ENCODE data around the gene ITGB1BP1. TPM values are rescaled to one million over a fixed set of nuclear protein-coding genes. Genes with fewer than 3 reads are reported as not detected.

ITGB1BP1 gene
- total RNA-seq, 1 experiment from 2014 or later: 36.7 TPM

DNA sequence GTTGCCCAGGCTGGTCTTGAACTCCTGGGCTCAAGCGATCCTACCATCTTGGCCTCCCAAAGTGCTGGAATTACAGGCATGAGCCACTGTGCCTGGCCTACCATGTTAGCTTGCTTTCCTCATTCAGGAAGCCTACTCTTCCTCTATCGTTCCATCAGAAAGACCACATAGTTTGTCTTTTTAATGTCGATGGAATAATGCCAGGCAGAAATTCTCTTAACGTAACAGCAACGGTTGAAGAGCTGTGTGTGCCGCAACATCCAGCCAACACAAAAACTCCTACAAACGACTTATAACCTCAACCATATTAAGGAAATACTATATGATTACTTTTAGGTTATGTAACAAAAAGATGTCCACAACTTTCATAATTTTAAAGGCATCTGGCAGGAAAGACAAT, 10.5 kb downstream of the ITGB1BP1 start:
- no peak overlapping the region for H3K4me3 ChIP-seq (ENCODE audit: low read length)
- H3K9me3 ChIP-seq (ENCODE audit: low read length): no peaks in the 10 kb centered on the region
- peaks cover 21% of the 10 kb centered on the region; the same call in 1 of the 2 replicates for H3K36me3 ChIP-seq (ENCODE audit: insufficient read depth, low read length)
- no peaks in the 10 kb centered on the region for H4K20me1 ChIP-seq (ENCODE audit: insufficient read depth, low read depth, low read length)
- DNase-seq: no peak
- H3K79me2 ChIP-seq (ENCODE audit: low read length): peaks cover 26% of the 10 kb centered on the region
- no peaks in the 10 kb centered on the region for H3K4me1 ChIP-seq (ENCODE audit: low read length)
- no peak overlapping the region for H2AFZ ChIP-seq (ENCODE audit: low read length)
- H3K27ac ChIP-seq (ENCODE audit: low read length): no peak overlapping the region
- no peak overlapping the region for H3K9ac ChIP-seq (ENCODE audit: low read length)
- no peaks in the 10 kb centered on the region for H3K9me2 ChIP-seq (replicated peaks; ENCODE audit: insufficient read depth, low read length)
- H3K27me3 ChIP-seq (ENCODE audit: low read length): no peaks in the 10 kb centered on the region
- no peak overlapping the region for H3K4me2 ChIP-seq (ENCODE audit: low read depth, low read length, poor library complexity, severe bottlenecking)

DNA sequence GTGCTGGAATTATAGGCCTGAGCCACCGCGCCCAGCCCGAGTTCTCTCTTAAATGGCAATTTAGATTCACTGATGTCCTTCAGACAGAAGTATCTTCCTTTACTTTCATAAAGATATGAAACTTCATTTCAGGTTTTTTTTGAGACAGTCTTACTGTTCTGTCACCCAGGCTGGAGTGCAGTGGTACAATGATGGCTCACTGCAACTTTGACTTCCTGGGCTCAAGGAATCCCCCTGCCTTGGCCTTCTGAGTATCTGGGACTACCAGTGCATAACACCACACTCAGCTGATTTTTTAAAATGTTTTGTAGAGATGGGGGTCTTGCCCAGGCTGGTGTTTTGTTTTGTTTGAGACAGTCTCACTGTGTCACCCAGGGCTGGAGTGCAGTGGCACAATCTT, 13.2 kb downstream of the ITGB1BP1 start:
- no peak for DNase-seq
- no peak overlapping the region for H3K9ac ChIP-seq (ENCODE audit: low read length)
- H3K27me3 ChIP-seq (ENCODE audit: low read length): no peaks in the 10 kb centered on the region
- H3K27ac ChIP-seq (ENCODE audit: low read length): no peak overlapping the region
- H3K36me3 ChIP-seq (ENCODE audit: insufficient read depth, low read length): peaks cover 19% of the 10 kb centered on the region
- H3K4me2 ChIP-seq (ENCODE audit: low read depth, low read length, poor library complexity, severe bottlenecking): no peak overlapping the region
- peaks cover 9% of the 10 kb centered on the region for H3K79me2 ChIP-seq (ENCODE audit: low read length)
- H2AFZ ChIP-seq (ENCODE audit: low read length): no peak overlapping the region
- no peaks in the 10 kb centered on the region for H3K4me1 ChIP-seq (ENCODE audit: low read length)
- no peaks in the 10 kb centered on the region for H3K9me2 ChIP-seq (replicated peaks; ENCODE audit: insufficient read depth, low read length)
- H4K20me1 ChIP-seq (ENCODE audit: insufficient read depth, low read depth, low read length): 0 out of 2 replicates have a peak, but pooled peaks cover 5% of the 10 kb centered on the region
- no peaks in the 10 kb centered on the region for H3K9me3 ChIP-seq (ENCODE audit: low read length)
- no peak overlapping the region for H3K4me3 ChIP-seq (ENCODE audit: low read length)

DNA sequence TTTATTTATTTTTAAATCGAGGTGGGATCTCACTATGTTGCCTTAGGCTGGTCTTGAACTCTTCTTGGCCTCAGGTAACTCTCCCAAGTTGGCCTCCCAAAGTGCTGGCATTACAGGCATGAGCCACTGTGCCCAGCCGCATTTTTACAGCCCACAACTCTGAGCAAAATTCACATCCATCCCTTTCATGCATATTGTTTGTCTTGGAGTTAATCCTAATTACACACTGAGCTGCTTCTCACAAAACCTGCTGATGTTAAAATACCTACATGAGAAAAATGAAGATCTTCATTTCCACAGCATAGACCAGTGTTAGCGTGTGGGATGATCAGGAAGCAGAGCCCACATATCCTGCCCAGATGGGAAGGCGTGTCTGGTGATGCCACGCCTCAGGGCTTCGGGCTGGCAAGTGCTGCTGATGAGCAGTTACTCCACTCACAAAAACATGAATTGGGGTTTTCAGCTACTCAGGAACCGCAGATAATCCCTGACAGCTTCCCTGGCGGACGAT, 14.6 kb downstream of the ITGB1BP1 start:
- H3K9me3 ChIP-seq (ENCODE audit: low read length): no peaks in the 10 kb centered on the region
- H3K9ac ChIP-seq (ENCODE audit: low read length): no peak overlapping the region
- no peak overlapping the region for H3K4me2 ChIP-seq (ENCODE audit: low read depth, low read length, poor library complexity, severe bottlenecking)
- DNase-seq: no peak
- H4K20me1 ChIP-seq (ENCODE audit: insufficient read depth, low read depth, low read length): 0 out of 2 replicates have a peak, but pooled peaks cover 5% of the 10 kb centered on the region
- H3K27ac ChIP-seq (ENCODE audit: low read length): no peak overlapping the region
- H3K4me1 ChIP-seq (ENCODE audit: low read length): no peaks in the 10 kb centered on the region
- peaks cover 19% of the 10 kb centered on the region for H3K36me3 ChIP-seq (ENCODE audit: insufficient read depth, low read length)
- peaks cover 4% of the 10 kb centered on the region for H3K79me2 ChIP-seq (ENCODE audit: low read length)
- H3K9me2 ChIP-seq (replicated peaks; ENCODE audit: insufficient read depth, low read length): no peaks in the 10 kb centered on the region
- H2AFZ ChIP-seq (ENCODE audit: low read length): no peak overlapping the region
- no peak overlapping the region for H3K4me3 ChIP-seq (ENCODE audit: low read length)
- no peaks in the 10 kb centered on the region for H3K27me3 ChIP-seq (ENCODE audit: low read length)

DNA sequence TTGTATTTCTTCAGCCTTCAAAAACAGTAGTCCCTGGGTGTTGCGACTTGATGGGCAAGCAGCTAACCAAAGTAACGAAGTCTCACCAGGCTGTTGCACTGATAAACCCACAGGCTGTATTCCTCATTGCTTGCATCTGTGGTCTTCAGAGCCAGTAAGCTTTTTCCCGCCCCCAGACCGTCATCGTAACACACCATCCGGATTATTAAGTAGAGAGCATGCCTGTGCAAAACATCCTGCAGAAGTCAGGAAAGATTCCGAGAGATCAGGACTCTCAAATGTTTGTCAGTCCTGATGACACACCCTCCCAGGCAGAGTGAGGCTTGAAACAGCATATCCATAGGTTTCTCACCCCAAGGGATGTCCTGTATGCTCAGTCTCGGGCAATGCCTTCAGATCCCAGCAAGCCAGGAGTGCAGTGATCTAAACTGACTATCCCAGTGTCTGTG, 15.9 kb downstream of the ITGB1BP1 start:
- Histone ChIP-seq H4K20me1 (ENCODE audit: insufficient read depth, low read depth, low read length) (0 out of 2 replicates have a peak, but pooled peaks cover 5% of the 10 kb centered on the region), H3K36me3 (ENCODE audit: insufficient read depth, low read length) (peaks cover 13% of the 10 kb centered on the region), H3K4me3 (ENCODE audit: low read length) (no peak overlapping the region), H3K79me2 (ENCODE audit: low read length) (no peaks in the 10 kb centered on the region), H2AFZ (ENCODE audit: low read length) (no peak overlapping the region), H3K9ac (ENCODE audit: low read length) (no peak overlapping the region), H3K9me2 (replicated peaks; ENCODE audit: insufficient read depth, low read length) (no peaks in the 10 kb centered on the region), H3K4me2 (ENCODE audit: low read depth, low read length, poor library complexity, severe bottlenecking) (no peak overlapping the region), H3K27me3 (ENCODE audit: low read length) (no peaks in the 10 kb centered on the region), H3K9me3 (ENCODE audit: low read length) (no peaks in the 10 kb centered on the region), H3K4me1 (ENCODE audit: low read length) (peaks cover 5% of the 10 kb centered on the region; the same call in 1 of the 2 replicates), H3K27ac (ENCODE audit: low read length) (no peak overlapping the region)
- DNase-seq: no peak

DNA sequence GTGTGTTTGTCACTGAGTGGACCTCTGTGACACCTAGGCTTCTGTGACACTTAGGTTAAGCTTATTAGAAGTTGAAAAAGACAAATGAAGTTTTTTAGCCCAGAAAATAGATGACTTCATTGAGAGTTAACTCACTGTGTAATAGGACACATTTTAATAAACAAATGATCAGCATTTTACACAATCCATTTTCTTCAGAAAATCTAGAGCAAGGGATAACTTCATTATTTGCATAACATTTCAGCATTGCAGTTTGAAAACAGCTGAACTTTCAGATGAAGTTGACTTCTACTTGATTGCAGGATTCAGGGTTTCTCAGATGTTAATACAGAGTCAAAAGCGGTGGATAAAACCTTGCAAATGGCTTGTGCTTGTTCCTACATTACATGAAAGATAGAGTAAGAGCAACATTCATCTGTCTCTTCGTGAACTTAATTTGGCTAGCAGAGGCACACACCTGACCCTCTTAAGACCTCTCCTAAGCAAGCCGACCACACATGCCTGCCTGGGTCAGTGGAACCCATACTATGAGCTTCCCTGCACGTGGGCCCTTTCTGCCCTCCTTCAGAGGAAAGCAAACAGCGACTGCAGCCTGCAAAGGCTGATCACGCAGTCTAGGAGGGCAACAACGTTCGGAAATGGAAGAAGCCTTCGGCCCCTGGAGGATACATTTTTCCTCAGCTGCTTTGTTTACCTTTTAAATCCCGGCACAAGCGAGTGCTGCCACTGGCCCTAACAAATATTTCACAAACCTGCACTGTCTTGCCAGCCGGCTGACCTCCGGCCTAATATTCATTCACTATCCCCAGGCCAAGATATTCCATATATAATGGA, 16.6 kb downstream of the ITGB1BP1 start:
- Histone ChIP-seq H3K79me2 (ENCODE audit: low read length) (no peaks in the 10 kb centered on the region), H3K9me2 (replicated peaks; ENCODE audit: insufficient read depth, low read length) (no peaks in the 10 kb centered on the region), H3K36me3 (ENCODE audit: insufficient read depth, low read length) (peaks cover 13% of the 10 kb centered on the region), H3K4me3 (ENCODE audit: low read length) (no peak overlapping the region), H4K20me1 (ENCODE audit: insufficient read depth, low read depth, low read length) (0 out of 2 replicates have a peak, but pooled peaks cover 5% of the 10 kb centered on the region), H2AFZ (ENCODE audit: low read length) (no peak overlapping the region), H3K9ac (ENCODE audit: low read length) (no peak overlapping the region), H3K27me3 (ENCODE audit: low read length) (no peaks in the 10 kb centered on the region), H3K9me3 (ENCODE audit: low read length) (no peaks in the 10 kb centered on the region), H3K4me2 (ENCODE audit: low read depth, low read length, poor library complexity, severe bottlenecking) (no peak overlapping the region), H3K27ac (ENCODE audit: low read length) (no peak overlapping the region), H3K4me1 (ENCODE audit: low read length) (peaks cover 5% of the 10 kb centered on the region; the same call in 1 of the 2 replicates)
- DNase-seq: no peak

DNA sequence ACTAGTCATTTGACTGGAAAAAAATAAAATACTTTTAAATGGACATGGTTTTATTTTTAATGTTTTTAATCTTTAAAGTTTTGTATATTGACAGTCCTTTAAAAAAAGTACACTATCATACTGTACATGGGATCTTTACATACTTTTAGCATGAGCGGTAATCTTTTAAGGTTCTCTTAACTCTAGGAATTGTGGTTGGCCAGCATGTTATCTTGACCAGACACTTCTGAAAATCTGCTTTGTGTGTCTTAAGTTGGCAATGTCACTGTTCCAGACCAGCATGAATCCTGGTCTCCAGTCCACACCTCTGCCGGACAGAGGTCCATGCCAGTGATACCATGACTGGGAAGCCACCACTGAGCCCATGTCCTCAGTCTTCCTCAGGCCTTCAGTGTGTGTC, 17.7 kb downstream of the ITGB1BP1 start:
- Histone ChIP-seq H3K9me2 (replicated peaks; ENCODE audit: insufficient read depth, low read length) (no peaks in the 10 kb centered on the region), H3K4me3 (ENCODE audit: low read length) (no peak overlapping the region), H3K27me3 (ENCODE audit: low read length) (no peaks in the 10 kb centered on the region), H3K9ac (ENCODE audit: low read length) (no peak overlapping the region), H3K27ac (ENCODE audit: low read length) (no peak overlapping the region), H4K20me1 (ENCODE audit: insufficient read depth, low read depth, low read length) (0 out of 2 replicates have a peak, but pooled peaks cover 5% of the 10 kb centered on the region), H3K79me2 (ENCODE audit: low read length) (no peaks in the 10 kb centered on the region), H3K9me3 (ENCODE audit: low read length) (no peaks in the 10 kb centered on the region), H3K36me3 (ENCODE audit: insufficient read depth, low read length) (peaks cover 7% of the 10 kb centered on the region), H2AFZ (ENCODE audit: low read length) (no peak overlapping the region), H3K4me2 (ENCODE audit: low read depth, low read length, poor library complexity, severe bottlenecking) (no peak overlapping the region), H3K4me1 (ENCODE audit: low read length) (peaks cover 5% of the 10 kb centered on the region; the same call in 1 of the 2 replicates)
- no peak for DNase-seq

DNA sequence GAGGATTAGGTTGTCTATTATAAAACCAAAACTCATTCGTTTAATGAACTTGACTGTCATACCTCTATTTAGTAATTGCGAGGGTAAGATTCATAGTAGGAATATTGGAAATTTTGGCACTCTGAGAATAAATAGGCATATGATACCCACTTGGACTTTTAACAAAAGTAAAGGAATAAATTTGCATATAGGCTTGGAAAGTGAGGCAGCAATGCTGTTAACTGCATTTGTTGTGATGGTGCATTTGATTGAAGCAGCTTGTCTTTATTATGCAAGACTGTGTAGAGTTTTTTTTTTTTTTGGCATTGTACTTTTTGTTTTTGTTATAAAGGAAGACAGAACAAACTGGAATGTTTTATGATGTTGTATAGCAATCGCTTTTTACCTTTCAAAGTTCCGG, 18.9 kb downstream of the ITGB1BP1 start:
- H2AFZ ChIP-seq (ENCODE audit: low read length): no peak overlapping the region
- no peak overlapping the region for H3K4me2 ChIP-seq (ENCODE audit: low read depth, low read length, poor library complexity, severe bottlenecking)
- H3K9me3 ChIP-seq (ENCODE audit: low read length): no peaks in the 10 kb centered on the region
- 0 out of 2 replicates have a peak, but pooled peaks cover 5% of the 10 kb centered on the region for H4K20me1 ChIP-seq (ENCODE audit: insufficient read depth, low read depth, low read length)
- no peak overlapping the region for H3K9ac ChIP-seq (ENCODE audit: low read length)
- peaks cover 5% of the 10 kb centered on the region; the same call in 1 of the 2 replicates for H3K4me1 ChIP-seq (ENCODE audit: low read length)
- no peak overlapping the region for H3K4me3 ChIP-seq (ENCODE audit: low read length)
- DNase-seq: no peak
- no peaks in the 10 kb centered on the region for H3K79me2 ChIP-seq (ENCODE audit: low read length)
- H3K27ac ChIP-seq (ENCODE audit: low read length): no peak overlapping the region
- H3K9me2 ChIP-seq (replicated peaks; ENCODE audit: insufficient read depth, low read length): no peaks in the 10 kb centered on the region
- no peaks in the 10 kb centered on the region for H3K27me3 ChIP-seq (ENCODE audit: low read length)
- H3K36me3 ChIP-seq (ENCODE audit: insufficient read depth, low read length): peaks cover 4% of the 10 kb centered on the region

DNA sequence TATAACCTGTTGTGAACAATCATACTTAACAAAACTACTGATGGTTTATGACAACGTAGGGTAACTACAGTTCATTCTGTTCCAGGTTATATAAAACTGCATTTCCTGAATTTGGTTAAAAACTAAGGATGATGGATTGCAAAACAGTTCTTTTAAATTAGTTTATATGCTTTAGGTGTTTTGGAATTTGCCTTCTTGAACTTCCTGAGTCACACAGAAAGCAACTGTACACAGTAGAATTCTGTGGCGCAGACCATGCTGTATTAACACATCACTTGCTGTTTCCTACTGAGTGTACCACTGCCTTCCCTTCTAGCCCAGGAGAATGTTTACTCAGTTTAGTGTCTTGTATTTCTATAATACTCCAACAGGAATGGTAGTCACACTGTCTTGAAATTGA, 19.4 kb downstream of the ITGB1BP1 start:
- no peak for DNase-seq
- no peaks in the 10 kb centered on the region for H3K9me3 ChIP-seq (ENCODE audit: low read length)
- H3K36me3 ChIP-seq (ENCODE audit: insufficient read depth, low read length): peaks cover 4% of the 10 kb centered on the region; the same call in 1 of the 2 replicates
- H3K79me2 ChIP-seq (ENCODE audit: low read length): no peaks in the 10 kb centered on the region
- H4K20me1 ChIP-seq (ENCODE audit: insufficient read depth, low read depth, low read length): 0 out of 2 replicates have a peak, but pooled peaks cover 5% of the 10 kb centered on the region
- no peak overlapping the region for H2AFZ ChIP-seq (ENCODE audit: low read length)
- peaks cover 5% of the 10 kb centered on the region; the same call in 1 of the 2 replicates for H3K4me1 ChIP-seq (ENCODE audit: low read length)
- H3K27me3 ChIP-seq (ENCODE audit: low read length): no peaks in the 10 kb centered on the region
- no peak overlapping the region for H3K27ac ChIP-seq (ENCODE audit: low read length)
- H3K9me2 ChIP-seq (replicated peaks; ENCODE audit: insufficient read depth, low read length): no peaks in the 10 kb centered on the region
- H3K4me2 ChIP-seq (ENCODE audit: low read depth, low read length, poor library complexity, severe bottlenecking): no peak overlapping the region
- no peak overlapping the region for H3K4me3 ChIP-seq (ENCODE audit: low read length)
- no peak overlapping the region for H3K9ac ChIP-seq (ENCODE audit: low read length)
